Measurements from ENCODE around the gene EFNA5.
"Not testable (repeated sequence)": the region's sequence is repeated elsewhere in the genome, so short reads cannot be mapped to it uniquely, and the experiment has no call there.

Gene EFNA5

GRCh38 chr5:107514305-107514704, 156.4 kb downstream of the EFNA5 start:
- no peak for DNase-seq

GRCh38 chr5:107513337-107514085, 157.2 kb downstream of the EFNA5 start:
- no peak for DNase-seq

GRCh38 chr5:107512029-107512428, 158.7 kb downstream of the EFNA5 start:
- no peak for DNase-seq

- DNase-seq, result no peak
Observed at GRCh38 chr5:107510125-107510524, 160.6 kb downstream of the EFNA5 start.

GRCh38 chr5:107508097-107508496, 162.6 kb downstream of the EFNA5 start:
- DNase-seq, result no peak

GRCh38 chr5:107505763-107506534, 164.8 kb downstream of the EFNA5 start:
- no peak for DNase-seq

GRCh38 chr5:107504424-107504823, 166.3 kb downstream of the EFNA5 start:
- no peak for DNase-seq

- no peak for DNase-seq
Observed at GRCh38 chr5:107502676-107503060, 168.1 kb downstream of the EFNA5 start.

GRCh38 chr5:107501965-107502675, 168.6 kb downstream of the EFNA5 start:
- DNase-seq, result no peak

GRCh38 chr5:107500840-107501239, 169.9 kb downstream of the EFNA5 start:
- no peak for DNase-seq

- DNase-seq, result no peak
Observed at GRCh38 chr5:107500347-107500746, 170.4 kb downstream of the EFNA5 start.

GRCh38 chr5:107499776-107500175, 171.0 kb downstream of the EFNA5 start:
- DNase-seq, result no peak

- no peak for DNase-seq
Observed at GRCh38 chr5:107499237-107499636, 171.5 kb downstream of the EFNA5 start.

- no peak for DNase-seq
Observed at GRCh38 chr5:107496466-107496865, 174.3 kb downstream of the EFNA5 start.

- DNase-seq, result not testable (repeated sequence)
Observed at GRCh38 chr5:107494129-107494528, 176.6 kb downstream of the EFNA5 start.

- no peak for DNase-seq
Observed at GRCh38 chr5:107487056-107487542, 183.6 kb downstream of the EFNA5 start.

GRCh38 chr5:107486489-107486888, 184.2 kb downstream of the EFNA5 start:
- DNase-seq, result no peak

- no peak for DNase-seq
Observed at GRCh38 chr5:107485184-107485583, 185.6 kb downstream of the EFNA5 start.

- DNase-seq, result no peak
Observed at GRCh38 chr5:107484281-107484680, 186.5 kb downstream of the EFNA5 start.

GRCh38 chr5:107483231-107484024, 187.3 kb downstream of the EFNA5 start:
- DNase-seq, result no peak

- DNase-seq, result no peak
Observed at GRCh38 chr5:107478068-107478641, 192.6 kb downstream of the EFNA5 start.

GRCh38 chr5:107477492-107477891, 193.2 kb downstream of the EFNA5 start:
- no peak for DNase-seq

Data from NCI-H1105 treated with DMSO at 0.1 percent for 48 hours (cell line).